Measurements from ENCODE around the gene PPP4R1.

PPP4R1 gene

DNA sequence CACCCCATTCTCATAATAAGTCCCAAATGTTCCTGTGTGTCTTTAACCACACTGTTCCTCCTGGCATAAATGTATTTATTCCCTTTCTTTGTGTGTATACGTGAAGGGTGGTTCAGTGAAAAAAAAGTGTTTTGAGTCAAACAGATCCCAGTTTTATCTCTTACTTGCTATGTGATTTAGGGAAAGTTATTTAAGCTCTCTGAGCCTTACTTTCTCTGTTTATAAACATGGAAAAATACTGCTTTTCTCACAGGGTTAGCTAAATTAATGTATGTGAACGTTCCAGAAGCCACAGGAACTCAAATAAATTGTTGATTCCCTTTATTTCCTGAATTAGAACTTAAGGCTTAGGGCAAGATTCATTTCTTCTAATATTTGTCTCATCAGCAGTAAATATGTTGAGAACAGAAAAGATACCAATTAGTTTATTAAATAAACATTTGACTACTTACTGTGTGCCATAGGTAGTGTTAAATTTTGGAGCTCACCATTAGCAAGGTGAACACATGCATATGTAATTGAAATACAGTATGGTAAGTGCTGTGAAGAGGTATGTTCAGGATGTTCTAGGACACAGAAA is 105.8 kb downstream of the PPP4R1 start:
- DNase-seq (ENCODE audit: low read depth, low spot score), result no peak

DNA sequence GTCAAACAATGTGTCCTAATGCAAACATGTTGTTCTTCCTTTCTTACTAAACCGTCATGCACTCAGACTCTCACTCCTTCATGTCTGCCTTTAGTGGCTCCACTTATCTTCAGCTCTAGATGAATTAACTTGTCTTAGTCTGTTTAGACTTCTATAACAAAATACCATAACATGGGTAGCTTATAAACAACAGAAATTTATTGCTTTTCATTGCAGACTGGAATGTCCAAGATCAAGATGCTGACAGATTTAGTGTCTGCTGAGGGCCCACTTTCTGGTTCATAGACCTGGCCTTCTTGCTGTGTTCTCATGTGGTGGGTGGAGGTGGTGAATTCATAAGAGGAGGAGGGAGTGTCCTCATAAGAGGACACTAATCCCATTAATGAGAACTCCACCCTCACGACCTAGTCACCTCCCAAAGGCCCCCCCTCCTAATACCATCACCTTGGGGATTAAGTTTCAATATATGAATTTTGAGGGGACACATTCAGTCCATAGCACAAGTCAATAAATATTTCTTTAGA is 106.7 kb downstream of the PPP4R1 start:
- DNase-seq (ENCODE audit: low read depth, low spot score), result no peak

DNA sequence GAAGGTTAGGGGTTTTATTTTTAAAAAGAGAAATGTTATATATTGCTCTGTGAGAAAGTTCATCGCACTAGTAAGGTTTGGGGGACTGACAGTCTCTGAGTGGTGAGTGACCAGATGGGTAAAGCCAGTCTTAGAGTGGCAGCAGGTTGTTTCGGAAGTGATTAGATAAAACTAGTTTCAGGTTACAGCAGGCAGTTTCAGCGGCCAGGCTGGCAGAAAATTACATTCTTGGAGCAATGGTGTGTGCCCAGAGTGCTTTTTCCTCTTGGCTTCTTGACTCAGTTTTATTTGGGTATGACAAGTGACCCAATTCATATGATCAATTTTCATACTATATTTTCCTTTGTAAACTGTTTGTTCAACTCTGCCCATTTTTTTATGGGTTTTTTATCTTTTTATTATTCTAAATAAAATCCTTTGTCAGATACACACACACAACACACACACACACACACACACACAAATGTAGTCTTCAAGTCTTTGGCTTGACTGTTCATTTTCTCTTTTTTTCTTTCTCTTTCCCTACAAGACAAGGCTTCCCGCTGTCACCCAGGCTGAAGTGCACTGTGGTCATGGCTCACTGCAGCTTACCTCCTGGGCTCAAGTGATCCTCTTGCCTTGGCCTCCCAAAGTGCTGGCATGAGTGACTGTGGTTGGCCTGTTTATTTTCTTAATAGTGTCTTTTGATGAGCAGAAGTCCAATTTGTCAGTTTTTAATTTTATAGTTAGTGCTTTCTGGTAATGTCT is 108.1 kb downstream of the PPP4R1 start:
- no peak for DNase-seq (ENCODE audit: low read depth, low spot score)
